SU-DHL-6 (cell line): ENCODE results near the gene C3orf70.

ENCODE experiments used
- CTCF ChIP-seq: fragments of 200-600 bp; sonication (generic); IDR thresholded peaks from one replicate; pipeline ENCODE4 v1.5.1; 2017; ENCODE audit warnings: antibody characterized with exemption, mild to moderate bottlenecking, low read length, moderate library complexity; ENCODE audit not compliant: insufficient read depth, poor library complexity, severe bottlenecking
- EZH2phosphoT487 ChIP-seq: fragments of 200-600 bp; sonication (generic), shearing (Covaris generic); conservative IDR thresholded peaks from 2 replicates; pipeline ENCODE4 v1.6.1; 2018; ENCODE audit warnings: mild to moderate bottlenecking, antibody characterized with exemption, low read length, moderate library complexity, mixed read lengths

- TF ChIP-seq CTCF (no peak), EZH2phosphoT487 (no peak)
Measured at GRCh38 chr3:185082829-185083228, 70.0 kb downstream of the C3orf70 start.
